Osteoblast (primary cell): ENCODE results near the gene HJV. TPM values are rescaled to one million over a fixed set of nuclear protein-coding genes. Genes with fewer than 3 reads are reported as not detected.
"Not testable (repeated sequence)": the region's sequence is repeated elsewhere in the genome, so short reads cannot be mapped to it uniquely, and the experiment has no call there.

Experiments used
- DNase-seq: peaks from one replicate; pipeline ENCODE4 v3.0.0; 2011; ENCODE audit warnings: low spot score, mixed read lengths; ENCODE audit not compliant: insufficient read length; ENCODE audit errors: missing footprints
- H2AFZ ChIP-seq: 2 replicates; pipeline ENCODE4 v1.6.0; 2011; ENCODE audit warnings: mild to moderate bottlenecking, low read length
- H3K27ac ChIP-seq: 2 replicates; pipeline ENCODE4 v1.5.1; 2011; ENCODE audit warnings: mild to moderate bottlenecking, low read depth, low read length, moderate library complexity
- H3K27me3 ChIP-seq: 2 replicates; pipeline ENCODE4 v1.6.0; 2012; ENCODE audit warnings: mild to moderate bottlenecking, control low read depth, inconsistent platforms, low read length, moderate library complexity; ENCODE audit not compliant: insufficient read depth
- H3K36me3 ChIP-seq: 2 replicates; pipeline ENCODE4 v1.5.1; 2011; ENCODE audit warnings: mild to moderate bottlenecking, low read length, control low read depth, moderate library complexity; ENCODE audit not compliant: insufficient read depth
- H3K4me1 ChIP-seq: 2 replicates; pipeline ENCODE4 v1.5.1; 2011; ENCODE audit warnings: mild to moderate bottlenecking, low read length, control low read depth, moderate library complexity; ENCODE audit not compliant: insufficient read depth
- H3K4me2 ChIP-seq: 2 replicates; pipeline ENCODE4 v1.6.0; 2011; ENCODE audit warnings: mild to moderate bottlenecking, low read length; ENCODE audit not compliant: insufficient read depth
- H3K4me3 ChIP-seq: fragments of 200-600 bp; sonication (generic); 3 replicates; pipeline ENCODE4 v1.5.1; 2012; ENCODE audit warnings: mild to moderate bottlenecking, low read length, inconsistent platforms; ENCODE audit not compliant: insufficient read depth
- H3K79me2 ChIP-seq: 2 replicates; pipeline ENCODE4 v1.6.0; 2012; ENCODE audit warnings: mild to moderate bottlenecking, low read length, control low read depth, inconsistent platforms; ENCODE audit not compliant: insufficient read depth
- H3K9me3 ChIP-seq: 2 replicates; pipeline ENCODE4 v1.5.1; 2011; ENCODE audit warnings: low read depth, low read length, control low read depth
- H4K20me1 ChIP-seq: 2 replicates; pipeline ENCODE4 v1.6.0; 2012; ENCODE audit warnings: mild to moderate bottlenecking, low read length, control low read depth; ENCODE audit not compliant: insufficient read depth
- CTCF ChIP-seq: IDR thresholded peaks from 2 replicates; pipeline ENCODE4 v1.5.1; 2011; ENCODE audit warnings: mild to moderate bottlenecking, low read depth, low read length, moderate library complexity; ENCODE audit errors: extremely low read depth
- total RNA-seq: library from RNA; depleted of rRNA; stranded (reverse); fragments of >200 nt; gene quantifications from 2 replicates; pipeline ENCODE4 v1.2.3, GENCODE V29; 2012

The HJV gene
- total RNA-seq, 1 donor = not detected

GRCh38 chr1:146049436-146049835 lies 27.9 kb upstream of the HJV start:
- no peak for DNase-seq
- no peak for TF ChIP-seq CTCF
- Histone ChIP-seq H3K4me3 (no peak overlapping the region), H3K27me3 (no peaks in the 10 kb centered on the region), H4K20me1 (no peaks in the 10 kb centered on the region), H2AFZ (no peak overlapping the region), H3K36me3 (no peaks in the 10 kb centered on the region), H3K79me2 (no peaks in the 10 kb centered on the region), H3K4me2 (no peak overlapping the region), H3K9me3 (no peaks in the 10 kb centered on the region), H3K4me1 (no peaks in the 10 kb centered on the region), H3K27ac (no peak overlapping the region)

- H2AFZ ChIP-seq, H3K4me3 ChIP-seq, H3K4me2 ChIP-seq, H4K20me1 ChIP-seq, H3K9me3 ChIP-seq, H3K79me2 ChIP-seq, H3K27me3 ChIP-seq, H3K36me3 ChIP-seq, H3K4me1 ChIP-seq, H3K27ac ChIP-seq: not testable (repeated sequence)
- peak; percentile 37 for DNase-seq
Observed at GRCh38 chr1:146048514-146049115, 27.1 kb upstream of the HJV start.

- H2AFZ ChIP-seq = no peak overlapping the region
- no peak overlapping the region for H3K4me2 ChIP-seq
- H3K79me2 ChIP-seq = no peaks in the 10 kb centered on the region
- TF ChIP-seq CTCF = no peak
- no peaks in the 10 kb centered on the region for H4K20me1 ChIP-seq
- H3K9me3 ChIP-seq = no peaks in the 10 kb centered on the region
- H3K4me1 ChIP-seq = no peaks in the 10 kb centered on the region
- no peaks in the 10 kb centered on the region for H3K36me3 ChIP-seq
- H3K27me3 ChIP-seq = no peaks in the 10 kb centered on the region
- no peak for DNase-seq
- no peak overlapping the region for H3K4me3 ChIP-seq
- H3K27ac ChIP-seq = no peak overlapping the region
Observed at GRCh38 chr1:146046664-146047063, 25.1 kb upstream of the HJV start.

- no peak overlapping the region for H3K27ac ChIP-seq
- peaks cover 11% of the 10 kb centered on the region for H3K4me1 ChIP-seq
- peak overlapping the region; percentile 9 for H2AFZ ChIP-seq
Observed at GRCh38 chr1:146039844-146040194, 18.3 kb upstream of the HJV start.

More at GRCh38 chr1:146039844-146040194, 18.3 kb upstream of the HJV start:
- peak overlapping the region; percentile 84 for H3K4me3 ChIP-seq
- peak overlapping the region; percentile 96 for H3K4me2 ChIP-seq
- no peak for TF ChIP-seq CTCF
- DNase-seq = peak; percentile 32
- no peaks in the 10 kb centered on the region for H3K36me3 ChIP-seq
- H3K27me3 ChIP-seq = no peaks in the 10 kb centered on the region
- no peaks in the 10 kb centered on the region for H4K20me1 ChIP-seq
- H3K79me2 ChIP-seq = no peaks in the 10 kb centered on the region
- no peaks in the 10 kb centered on the region for H3K9me3 ChIP-seq
